ENCODE data around the gene ICA1. TPM values are rescaled to one million over a fixed set of nuclear protein-coding genes. Genes with fewer than 3 reads are reported as not detected.

The ICA1 gene
- total RNA-seq, 1 experiment from 2014 or later, result 3.2 TPM

- Histone ChIP-seq H4K20me1 (ENCODE audit: low read length) (no peaks in the 10 kb centered on the region), H3K9ac (ENCODE audit: low read length) (no peak overlapping the region), H2AFZ (ENCODE audit: low read length) (no peak overlapping the region), H3K4me1 (ENCODE audit: insufficient read depth, low read length) (no peaks in the 10 kb centered on the region), H3F3A (ENCODE audit: low read length, unreplicated experiment) (no peaks in the 10 kb centered on the region), H3K4me3 (ENCODE audit: low read length) (no peak overlapping the region), H3K9me3 (ENCODE audit: low read length) (no peaks in the 10 kb centered on the region), H3K27me3 (ENCODE audit: low read length) (no peaks in the 10 kb centered on the region), H3K36me3 (ENCODE audit: low read depth, low read length) (no peaks in the 10 kb centered on the region), H3K9me2 (replicated peaks; ENCODE audit: low read length) (no peaks in the 10 kb centered on the region), H3K27ac (ENCODE audit: low read length) (no peak overlapping the region), H3K4me2 (ENCODE audit: low read length) (no peak overlapping the region), H3K79me2 (ENCODE audit: low read length) (no peaks in the 10 kb centered on the region)
- TF ChIP-seq CTCF (conservative IDR thresholded peaks at IDR 0.05; ENCODE audit: low read depth, low read length) (no peak), EZH2phosphoT487 (IDR thresholded peaks at IDR 0.05; ENCODE audit: borderline replicate concordance, low read length) (no peak), EZH2 (IDR thresholded peaks at IDR 0.05; ENCODE audit: low read length, unreplicated experiment) (no peak)
- intact Hi-C loops (cut with micrococcal nuclease), result no loop called here
- ATAC-seq, result no peak
- no TSS peak for BruUV-seq (replicated peaks)
- CTCF ChIA-PET, result no interaction called here
- POLR2A ChIA-PET (ENCODE audit: unreplicated experiment), result interaction anchor here (0.6 kb wide), 1 partner anchor 24 kb away, joined by 3 read pairs; no protein-coding TSS in a partner anchor
- no peak for DNase-seq
These were observed 172.8 kb downstream of the ICA1 start for GRCh38 chr7:8089036-8089780.

DNA sequence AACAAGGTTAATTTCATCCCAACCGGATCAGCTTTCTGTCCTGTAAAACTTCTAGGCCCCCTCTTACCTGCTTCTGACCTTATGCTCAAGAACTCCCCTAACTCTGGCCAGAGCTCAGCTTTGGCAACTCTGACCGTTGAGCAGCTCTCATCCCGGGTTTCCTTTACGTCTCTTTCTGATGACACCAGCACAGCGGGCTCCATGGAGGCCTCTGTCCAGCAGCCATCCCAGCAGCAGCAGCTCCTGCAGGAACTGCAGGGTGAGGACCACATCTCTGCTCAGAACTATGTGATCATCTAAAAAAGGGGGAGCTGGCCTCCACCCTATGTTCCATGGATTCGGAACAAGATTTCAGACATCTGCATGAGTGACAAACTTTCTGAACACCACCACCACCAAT, 175.7 kb downstream of the ICA1 start:
- H2AFZ ChIP-seq (ENCODE audit: low read length), result no peak overlapping the region
- no peak overlapping the region for H3K4me3 ChIP-seq (ENCODE audit: low read length)
- BruUV-seq (replicated peaks), result no TSS peak
- no peaks in the 10 kb centered on the region for H3K27me3 ChIP-seq (ENCODE audit: low read length)
- H3K9ac ChIP-seq (ENCODE audit: low read length), result no peak overlapping the region
- H3K9me3 ChIP-seq (ENCODE audit: low read length), result no peaks in the 10 kb centered on the region
- no peaks in the 10 kb centered on the region for H3F3A ChIP-seq (ENCODE audit: low read length, unreplicated experiment)
- no peak overlapping the region for H3K27ac ChIP-seq (ENCODE audit: low read length)
- H3K4me2 ChIP-seq (ENCODE audit: low read length), result no peak overlapping the region
- ChIA-PET POLR2A (ENCODE audit: unreplicated experiment) (no interaction called here), CTCF (no interaction called here)
- DNase-seq (no peak), ATAC-seq (no peak)
- H4K20me1 ChIP-seq (ENCODE audit: low read length), result no peaks in the 10 kb centered on the region
- H3K79me2 ChIP-seq (ENCODE audit: low read length), result no peaks in the 10 kb centered on the region
- no peaks in the 10 kb centered on the region for H3K9me2 ChIP-seq (replicated peaks; ENCODE audit: low read length)
- no peaks in the 10 kb centered on the region for H3K4me1 ChIP-seq (ENCODE audit: insufficient read depth, low read length)
- no peak for TF ChIP-seq EZH2 (IDR thresholded peaks at IDR 0.05; ENCODE audit: low read length, unreplicated experiment)
- TF ChIP-seq CTCF (conservative IDR thresholded peaks at IDR 0.05; ENCODE audit: low read depth, low read length), result no peak
- no peak for TF ChIP-seq EZH2phosphoT487 (IDR thresholded peaks at IDR 0.05; ENCODE audit: borderline replicate concordance, low read length)
- no peaks in the 10 kb centered on the region for H3K36me3 ChIP-seq (ENCODE audit: low read depth, low read length)
- intact Hi-C loops (cut with micrococcal nuclease), result no loop called here

- H3K4me1 ChIP-seq (ENCODE audit: insufficient read depth, low read length), result no peaks in the 10 kb centered on the region
- ChIA-PET POLR2A (ENCODE audit: unreplicated experiment) (no interaction called here), CTCF (no interaction called here)
- ATAC-seq (no peak), DNase-seq (no peak)
- no peaks in the 10 kb centered on the region for H3K9me2 ChIP-seq (replicated peaks; ENCODE audit: low read length)
- intact Hi-C loops (cut with micrococcal nuclease), result no loop called here
- H3K27me3 ChIP-seq (ENCODE audit: low read length), result no peaks in the 10 kb centered on the region
- H3F3A ChIP-seq (ENCODE audit: low read length, unreplicated experiment), result no peaks in the 10 kb centered on the region
- no peaks in the 10 kb centered on the region for H3K79me2 ChIP-seq (ENCODE audit: low read length)
- H3K36me3 ChIP-seq (ENCODE audit: low read depth, low read length), result no peaks in the 10 kb centered on the region
- H3K9me3 ChIP-seq (ENCODE audit: low read length), result no peaks in the 10 kb centered on the region
- no peak overlapping the region for H3K4me2 ChIP-seq (ENCODE audit: low read length)
- H3K27ac ChIP-seq (ENCODE audit: low read length), result no peak overlapping the region
- H3K4me3 ChIP-seq (ENCODE audit: low read length), result no peak overlapping the region
- no peak overlapping the region for H2AFZ ChIP-seq (ENCODE audit: low read length)
- no peak for TF ChIP-seq EZH2 (IDR thresholded peaks at IDR 0.05; ENCODE audit: low read length, unreplicated experiment)
- TF ChIP-seq CTCF (conservative IDR thresholded peaks at IDR 0.05; ENCODE audit: low read depth, low read length), result no peak
- no peak for TF ChIP-seq EZH2phosphoT487 (IDR thresholded peaks at IDR 0.05; ENCODE audit: borderline replicate concordance, low read length)
- BruUV-seq (replicated peaks), result no TSS peak
- H3K9ac ChIP-seq (ENCODE audit: low read length), result no peak overlapping the region
- H4K20me1 ChIP-seq (ENCODE audit: low read length), result no peaks in the 10 kb centered on the region
These were observed 176.5 kb downstream of the ICA1 start for GRCh38 chr7:8085420-8085819.

All from PC-3 (cell line).